GM23248 (cell line): ENCODE results near the gene UNC50. TPM values are rescaled to one million over a fixed set of nuclear protein-coding genes. Genes with fewer than 3 reads are reported as not detected.

Experiments used
- DNase-seq: peaks from one replicate; pipeline ENCODE4 v3.0.0-alpha.2; 2015
- H2AFZ ChIP-seq: fragments of 200-600 bp; sonication (generic); 2 replicates; pipeline ENCODE4 v1.6.1; 2016; ENCODE audit warnings: antibody characterized with exemption
- H3F3A ChIP-seq: fragments of 200-600 bp; sonication (generic); 2 replicates; pipeline ENCODE4 v1.6.1; 2016; ENCODE audit warnings: mild to moderate bottlenecking, antibody characterized with exemption, mixed run types; ENCODE audit not compliant: insufficient read depth
- H3K27ac ChIP-seq: fragments of 200-600 bp; sonication (generic); 2 replicates; pipeline ENCODE4 v1.5.1; 2016; ENCODE audit warnings: mild to moderate bottlenecking
- H3K27me3 ChIP-seq: fragments of 200-600 bp; sonication (generic); replicated peaks from 2 replicates; pipeline ENCODE4 v1.6.1; 2016; ENCODE audit warnings: mild to moderate bottlenecking; ENCODE audit not compliant: insufficient read depth
- H3K36me3 ChIP-seq: fragments of 200-600 bp; sonication (generic); 2 replicates; pipeline ENCODE4 v1.6.1; 2016; ENCODE audit warnings: low read depth, mild to moderate bottlenecking
- H3K4me1 ChIP-seq: fragments of 200-600 bp; sonication (generic); 2 replicates; pipeline ENCODE4 v1.6.1; 2016; ENCODE audit warnings: mild to moderate bottlenecking; ENCODE audit not compliant: insufficient read depth
- H3K4me2 ChIP-seq: fragments of 200-600 bp; sonication (generic); one replicate; pipeline ENCODE4 v1.6.1; 2016; ENCODE audit warnings: mild to moderate bottlenecking; ENCODE audit not compliant: unreplicated experiment
- H3K4me3 ChIP-seq: fragments of 200-600 bp; sonication (generic); 2 replicates; pipeline ENCODE4 v1.5.1; 2016; ENCODE audit warnings: mild to moderate bottlenecking
- H3K79me2 ChIP-seq: fragments of 200-600 bp; sonication (generic); 2 replicates; pipeline ENCODE4 v1.6.1; 2016; ENCODE audit warnings: mild to moderate bottlenecking; ENCODE audit not compliant: insufficient read depth
- H3K9ac ChIP-seq: fragments of 200-600 bp; sonication (generic); 2 replicates; pipeline ENCODE4 v1.6.1; 2016; ENCODE audit warnings: mild to moderate bottlenecking
- H3K9me2 ChIP-seq: fragments of 200-600 bp; sonication (generic); 2 replicates; pipeline ENCODE4 v1.6.1; 2016; ENCODE audit warnings: mixed run types, mild to moderate bottlenecking, moderate library complexity; ENCODE audit not compliant: insufficient read depth
- H3K9me3 ChIP-seq: fragments of 200-600 bp; sonication (generic); one replicate; pipeline ENCODE4 v1.6.1; 2017; ENCODE audit warnings: low read depth
- H4K20me1 ChIP-seq: fragments of 200-600 bp; sonication (generic); 2 replicates; pipeline ENCODE4 v1.6.0; 2016; ENCODE audit not compliant: insufficient read depth
- EZH2 ChIP-seq: fragments of 200-600 bp; sonication (generic); IDR thresholded peaks from 2 replicates; pipeline ENCODE4 v1.6.1; 2018; ENCODE audit warnings: antibody characterized with exemption, mild to moderate bottlenecking; ENCODE audit not compliant: insufficient read depth, poor library complexity, severe bottlenecking
- EZH2phosphoT487 ChIP-seq: fragments of 200-600 bp; sonication (generic); IDR thresholded peaks from 2 replicates; pipeline ENCODE4 v1.6.1; 2018; ENCODE audit warnings: antibody characterized with exemption, moderate library complexity, mild to moderate bottlenecking, low read depth; ENCODE audit not compliant: insufficient read depth
- WGBS, 2 experiments: methylation state at CpG; one replicate each; pipeline ENCODE4 v1.1.6; 2015 to 2017; ENCODE audit warnings: low lambda C conversion rate in 2 of 2, low coverage in 1 of 2; ENCODE audit errors: missing lambda C conversion rate in 2 of 2; 5-methylcytosine and 5-hydroxymethylcytosine counted together
- in situ Hi-C: fragments of 300-500 bp; cut with MboI; formaldehyde crosslinking; loops from 2 replicates; pipeline ENCODE4 v1.15.0; 2020
- polyA plus RNA-seq: library from polyadenylated mRNA; unstranded; fragments of >200 nt; fragmentation: Nextera tagmentation; extraction: Ambion mirVana; gene quantifications from 2 replicates; pipeline ENCODE4 v1.2.1, GENCODE V29; 2016
- total RNA-seq: library from RNA; depleted of rRNA; stranded (reverse); fragments of >200 nt; shearing (Covaris generic); gene quantifications from 2 replicates; pipeline ENCODE4 v1.2.3, GENCODE V29; 2014

The UNC50 gene
- total and polyA plus RNA-seq, 2 experiments from 2014 or later, result 71.8 to 88.6 TPM

- Histone ChIP-seq H3K9ac (no peak overlapping the region), H3K4me3 (no peak overlapping the region), H3K9me3 (no peaks in the 10 kb centered on the region), H2AFZ (no peak overlapping the region), H3K79me2 (no peaks in the 10 kb centered on the region), H3K4me2 (no peak overlapping the region), H3K36me3 (no peaks in the 10 kb centered on the region; the same call in 1 of the 2 replicates), H3K27ac (no peak overlapping the region), H4K20me1 (no peaks in the 10 kb centered on the region), H3K27me3 (no peaks in the 10 kb centered on the region), H3K9me2 (no peaks in the 10 kb centered on the region), H3F3A (no peaks in the 10 kb centered on the region; the same call in none of the 2 replicates), H3K4me1 (peaks cover 9% of the 10 kb centered on the region; the same call in 1 of the 2 replicates)
- in situ Hi-C loops, result no loop called here
- WGBS, 2 experiments, result 93 to 94% methylated on average over 9 of the region's 9 CpGs
- TF ChIP-seq EZH2, result no peak
- TF ChIP-seq EZH2phosphoT487, result no peak
- no peak for DNase-seq
Observed at GRCh38 chr2:98565286-98565860, 43.0 kb upstream of the UNC50 start.

GRCh38 chr2:98565941-98566340 is 42.4 kb upstream of the UNC50 start:
- Histone ChIP-seq H3K4me2 (no peak overlapping the region), H3F3A (no peaks in the 10 kb centered on the region; the same call in 1 of the 2 replicates), H3K27ac (no peak overlapping the region), H3K27me3 (no peaks in the 10 kb centered on the region), H3K4me3 (no peak overlapping the region), H3K9ac (no peak overlapping the region), H3K9me3 (no peaks in the 10 kb centered on the region), H3K9me2 (no peaks in the 10 kb centered on the region), H3K4me1 (peaks cover 9% of the 10 kb centered on the region; the same call in 1 of the 2 replicates), H3K36me3 (no peaks in the 10 kb centered on the region; the same call in 1 of the 2 replicates), H2AFZ (no peak overlapping the region), H3K79me2 (no peaks in the 10 kb centered on the region), H4K20me1 (no peaks in the 10 kb centered on the region)
- 90 to 91% methylated on average over 19 of the region's 19 CpGs for WGBS, 2 experiments
- in situ Hi-C loops, result no loop called here
- no peak for DNase-seq
- TF ChIP-seq EZH2 (no peak), EZH2phosphoT487 (no peak)

- Histone ChIP-seq H3K27ac (no peak overlapping the region), H3K9me2 (no peaks in the 10 kb centered on the region), H3K27me3 (no peaks in the 10 kb centered on the region), H3K9ac (no peak overlapping the region), H3K4me1 (peaks cover 9% of the 10 kb centered on the region; the same call in 1 of the 2 replicates), H4K20me1 (no peaks in the 10 kb centered on the region), H3K9me3 (no peaks in the 10 kb centered on the region), H3K4me2 (no peak overlapping the region), H3F3A (no peaks in the 10 kb centered on the region; the same call in 1 of the 2 replicates), H3K79me2 (no peaks in the 10 kb centered on the region), H3K36me3 (no peaks in the 10 kb centered on the region; the same call in 1 of the 2 replicates), H3K4me3 (no peak overlapping the region), H2AFZ (no peak overlapping the region)
- 82 to 83% methylated on average over 11 of the region's 11 CpGs for WGBS, 2 experiments
- in situ Hi-C loops, result no loop called here
- TF ChIP-seq EZH2phosphoT487, result no peak
- TF ChIP-seq EZH2, result no peak
- peak; percentile 75 for DNase-seq
Observed at GRCh38 chr2:98568161-98568956, 40.0 kb upstream of the UNC50 start.

GRCh38 chr2:98569197-98569793 is 39.1 kb upstream of the UNC50 start:
- peaks cover 9% of the 10 kb centered on the region; the same call in 1 of the 2 replicates for H3K4me1 ChIP-seq
- no peaks in the 10 kb centered on the region for H3K9me2 ChIP-seq
- H3K9me3 ChIP-seq, result no peaks in the 10 kb centered on the region
- no peaks in the 10 kb centered on the region for H4K20me1 ChIP-seq
- no peaks in the 10 kb centered on the region for H3K27me3 ChIP-seq
- H3K27ac ChIP-seq, result no peak overlapping the region
- TF ChIP-seq EZH2, result no peak
- TF ChIP-seq EZH2phosphoT487, result no peak
- peak; percentile 27 for DNase-seq
- H3K4me3 ChIP-seq, result no peak overlapping the region
- no peaks in the 10 kb centered on the region; the same call in 1 of the 2 replicates for H3F3A ChIP-seq
- no peak overlapping the region for H2AFZ ChIP-seq
- H3K9ac ChIP-seq, result no peak overlapping the region
- 67% methylated on average over 19 of the region's 19 CpGs for WGBS, 2 experiments
- no peak overlapping the region for H3K4me2 ChIP-seq
- no peaks in the 10 kb centered on the region for H3K79me2 ChIP-seq
- no peaks in the 10 kb centered on the region; the same call in 1 of the 2 replicates for H3K36me3 ChIP-seq
- in situ Hi-C loops, result no loop called here
